ENCODE data around the gene AMPH.

GRCh38 chr7:38462819-38463218 lies 168.4 kb downstream of the AMPH start:
- TF ChIP-seq CTCF (IDR thresholded peaks at IDR 0.05) = no peak
- no peak for TF ChIP-seq MAX (CRISPR knock-in tag; IDR thresholded peaks at IDR 0.05)
- TF ChIP-seq ZNF138 (CRISPR knock-in tag; conservative IDR thresholded peaks at IDR 0.05) = no peak
- TF ChIP-seq IRF2 (CRISPR knock-in tag; IDR thresholded peaks at IDR 0.05; ENCODE audit: borderline replicate concordance, low read depth) = no peak
